NCI-H2107 treated with DMSO at 0.1 percent for 48 hours (cell line): ENCODE results near the gene CORO2B.
"Not testable (repeated sequence)": the region's sequence is repeated elsewhere in the genome, so short reads cannot be mapped to it uniquely, and the experiment has no call there.

Source experiments
- DNase-seq: peaks from one replicate; lab custom pipeline; 2025; ENCODE audit not compliant: unreplicated experiment; lab: John Stamatoyannopoulos, UW

Gene CORO2B

GRCh38 chr15:68667800-68668625 is 89.2 kb downstream of the CORO2B start:
- DNase-seq, result no peak

DNA sequence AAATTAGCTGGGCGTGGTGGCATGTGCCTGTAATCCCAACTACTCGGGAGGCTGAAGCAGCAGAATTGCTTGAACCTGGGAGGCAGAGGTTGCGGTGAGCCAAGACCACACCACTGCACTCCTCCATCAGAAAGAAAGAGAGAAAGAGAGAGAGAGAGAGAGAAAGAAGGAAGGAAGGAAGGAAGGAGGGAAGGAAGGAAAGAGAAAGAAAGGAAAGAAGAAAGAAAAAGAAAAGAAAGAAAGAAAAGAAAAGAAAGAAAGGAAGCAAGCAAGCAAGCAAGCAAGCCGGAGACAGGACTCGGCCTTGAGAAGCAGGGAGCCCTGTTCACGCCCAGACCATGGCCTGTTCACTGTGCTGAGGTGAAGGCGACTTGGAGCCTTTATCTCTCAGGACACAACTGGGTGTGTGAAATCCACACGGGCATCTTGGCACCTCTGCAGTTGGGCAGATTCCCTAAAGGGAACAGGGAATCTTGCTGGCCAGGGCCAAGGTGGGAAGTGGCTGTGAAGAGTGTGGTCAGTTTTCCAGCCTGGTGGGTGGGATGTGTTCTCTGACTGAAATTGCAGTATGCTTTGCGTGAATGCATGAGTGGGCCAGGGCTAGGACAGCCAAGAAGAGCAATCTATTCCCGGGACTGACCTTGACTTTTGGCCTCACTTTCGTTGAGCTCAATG is 90.3 kb downstream of the CORO2B start:
- DNase-seq, result no peak

GRCh38 chr15:68672251-68672650 is 93.5 kb downstream of the CORO2B start:
- no peak for DNase-seq

DNA sequence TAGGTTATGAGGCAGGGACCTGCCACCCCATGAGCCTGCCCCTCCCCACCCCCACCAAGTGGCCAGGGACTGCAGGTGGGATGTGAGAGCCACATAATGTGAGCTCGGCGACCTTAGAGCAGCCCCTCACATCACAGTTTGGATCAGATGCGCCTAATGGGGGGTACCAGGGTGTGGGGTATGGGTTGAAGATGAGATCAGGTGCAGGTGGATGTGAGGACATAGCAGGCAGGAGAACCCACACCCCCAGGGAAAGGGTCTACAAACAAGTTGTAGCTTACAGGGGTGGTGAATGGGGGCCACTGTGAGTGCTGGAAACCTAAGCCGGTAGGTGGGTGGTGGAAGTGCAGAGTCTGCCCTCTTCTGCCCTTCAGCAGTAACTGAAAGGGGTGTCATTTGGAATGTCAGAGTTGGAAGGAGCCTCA is 94.0 kb downstream of the CORO2B start:
- DNase-seq, result peak; percentile 8

GRCh38 chr15:68674975-68675374 is 96.2 kb downstream of the CORO2B start:
- DNase-seq, result no peak

DNA sequence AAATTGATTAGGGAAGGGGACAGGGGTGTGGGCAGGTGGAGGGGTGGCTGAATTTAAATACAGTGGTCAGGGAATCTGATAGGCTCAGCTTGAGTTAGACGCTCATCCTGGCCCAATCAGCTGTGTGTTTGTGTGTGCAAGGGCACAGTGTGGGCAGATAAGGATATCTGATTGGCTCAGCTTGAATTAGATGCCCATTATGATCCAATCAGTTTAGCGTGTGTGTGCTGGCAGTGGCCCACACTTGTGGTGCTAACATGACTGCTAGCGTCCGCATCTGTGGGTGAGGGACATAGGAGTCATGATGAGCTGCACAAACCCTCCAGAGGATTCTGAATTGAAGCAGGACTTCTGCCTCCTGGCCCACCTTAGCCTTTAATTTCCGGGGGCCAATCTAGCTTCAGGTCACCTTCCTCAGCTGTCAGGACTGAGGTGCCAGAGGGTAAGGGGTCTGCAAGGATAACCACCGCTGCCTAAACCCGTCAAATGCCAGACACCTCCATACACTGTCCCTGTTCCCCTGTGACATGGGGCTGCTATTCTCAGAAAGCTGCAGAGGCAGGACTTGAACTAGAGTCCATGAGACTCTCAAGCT is 97.3 kb downstream of the CORO2B start:
- DNase-seq, result no peak

DNA sequence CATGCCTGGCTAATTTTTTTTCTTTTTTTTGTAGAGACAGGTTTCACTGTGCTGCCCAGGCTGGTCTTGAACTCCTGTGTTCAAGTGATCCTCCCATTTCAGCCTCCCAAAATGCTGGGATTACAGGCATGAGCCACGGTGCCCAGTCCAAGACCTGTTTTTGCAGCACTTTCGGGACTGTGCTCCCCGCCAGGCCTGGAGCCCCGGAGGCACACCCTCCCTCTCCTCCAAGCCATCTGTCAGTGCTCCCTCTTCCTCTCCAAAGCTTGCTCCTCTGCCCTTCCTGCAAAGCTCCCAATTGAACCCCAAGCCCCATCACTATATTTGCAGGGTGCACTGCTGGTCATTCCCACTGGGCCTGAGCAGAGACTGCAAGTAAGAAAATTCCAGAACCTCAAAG is 98.1 kb downstream of the CORO2B start:
- no peak for DNase-seq

- no peak for DNase-seq
Observed at GRCh38 chr15:68677996-68678395, 99.2 kb downstream of the CORO2B start.

- peak; percentile 8 for DNase-seq
Observed at GRCh38 chr15:68678746-68679145, 100.0 kb downstream of the CORO2B start.

GRCh38 chr15:68679161-68679560 is 100.4 kb downstream of the CORO2B start:
- DNase-seq, result no peak

GRCh38 chr15:68679961-68680371 is 101.2 kb downstream of the CORO2B start:
- peak; percentile 51 for DNase-seq

GRCh38 chr15:68680756-68681155 is 102.0 kb downstream of the CORO2B start:
- DNase-seq, result not testable (repeated sequence)

DNA sequence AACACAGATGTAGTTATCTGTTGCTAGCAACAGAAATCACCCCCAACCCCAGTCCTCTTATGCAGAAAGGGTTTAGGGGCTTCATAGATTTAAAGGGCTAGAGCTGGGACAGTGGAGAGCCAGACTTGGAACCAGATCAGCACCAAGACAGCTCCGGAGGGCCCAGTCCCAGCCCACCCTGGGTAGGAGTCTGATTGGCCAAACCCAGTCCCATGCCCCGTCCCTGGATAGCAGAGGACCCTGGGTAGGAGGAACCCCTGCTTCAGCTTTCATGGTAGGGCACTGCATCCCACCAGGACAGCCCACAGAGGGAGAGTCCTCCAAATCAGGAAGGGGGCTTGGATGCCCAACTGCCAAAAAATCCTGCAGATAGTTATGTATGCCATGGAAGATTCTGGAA is 103.0 kb downstream of the CORO2B start:
- no peak for DNase-seq

- DNase-seq, result no peak
Observed at GRCh38 chr15:68682330-68682729, 103.5 kb downstream of the CORO2B start.

DNA sequence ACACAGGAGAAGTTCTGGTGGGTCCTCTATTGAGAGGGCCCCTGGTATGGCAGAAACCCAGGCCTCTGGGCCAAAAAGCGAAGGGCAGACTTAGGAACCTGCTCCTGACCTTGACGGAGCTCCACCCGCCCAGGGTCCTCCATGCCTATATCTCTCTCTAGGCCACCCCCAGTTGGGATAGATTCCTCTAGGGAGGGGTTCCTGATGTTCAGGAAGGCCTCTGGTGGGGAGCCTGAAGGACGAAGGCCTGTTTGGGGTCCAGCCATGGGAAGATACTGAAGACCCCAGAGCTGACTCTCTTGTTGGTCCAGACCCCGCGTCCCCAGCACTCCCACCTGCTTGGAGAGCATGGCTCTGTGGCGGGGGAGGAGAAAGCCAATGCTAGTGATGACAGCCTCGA is 104.2 kb downstream of the CORO2B start:
- DNase-seq, result no peak

GRCh38 chr15:68683551-68683950 is 104.8 kb downstream of the CORO2B start:
- no peak for DNase-seq

DNA sequence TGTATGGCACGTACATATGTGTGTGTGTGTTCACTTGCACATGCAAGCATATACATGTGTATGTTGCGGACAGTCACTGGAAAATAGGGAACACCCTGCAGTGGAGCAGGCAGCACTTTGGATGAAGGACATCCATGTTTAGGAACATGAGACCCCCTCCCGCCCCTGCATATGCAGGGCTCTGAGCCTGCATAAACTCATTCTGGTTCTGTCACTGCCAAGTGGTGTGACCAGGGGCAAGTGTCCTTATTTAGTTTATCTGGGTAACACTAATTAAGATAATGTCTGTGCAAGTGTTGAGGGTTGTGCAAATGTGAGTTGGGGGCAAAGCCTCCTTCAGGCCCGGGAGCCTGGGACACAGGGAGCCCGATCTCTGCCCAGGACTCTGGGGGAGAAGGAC is 105.7 kb downstream of the CORO2B start:
- DNase-seq, result no peak

DNA sequence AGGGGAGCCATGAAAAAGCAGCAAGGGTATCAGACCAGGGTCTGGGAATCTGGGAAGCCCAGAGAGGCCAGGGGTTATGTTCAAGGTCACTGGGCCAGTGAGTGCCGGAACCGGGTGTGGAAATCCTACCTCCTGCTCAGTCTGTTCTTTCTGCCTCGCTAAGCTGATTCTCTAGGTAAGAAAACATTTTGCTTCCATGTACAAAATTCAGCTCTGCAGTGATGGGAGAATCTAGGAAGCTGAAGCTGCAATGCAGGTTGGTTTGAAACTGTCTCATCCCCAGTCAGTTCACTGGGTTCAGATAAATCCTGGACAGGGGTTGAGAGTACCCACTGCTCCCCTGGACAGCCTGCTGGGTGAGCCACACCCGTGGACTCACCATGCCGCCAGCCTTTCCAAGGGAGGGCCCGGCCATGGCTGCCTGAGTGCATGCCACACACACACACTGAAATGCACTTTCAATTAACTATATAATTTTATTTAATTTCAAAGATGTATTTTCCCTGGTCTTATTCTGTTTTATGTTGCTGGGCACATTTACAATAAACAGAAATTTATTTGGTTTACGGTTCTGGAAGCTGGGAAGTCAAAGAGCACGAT is 108.4 kb downstream of the CORO2B start:
- no peak for DNase-seq

DNA sequence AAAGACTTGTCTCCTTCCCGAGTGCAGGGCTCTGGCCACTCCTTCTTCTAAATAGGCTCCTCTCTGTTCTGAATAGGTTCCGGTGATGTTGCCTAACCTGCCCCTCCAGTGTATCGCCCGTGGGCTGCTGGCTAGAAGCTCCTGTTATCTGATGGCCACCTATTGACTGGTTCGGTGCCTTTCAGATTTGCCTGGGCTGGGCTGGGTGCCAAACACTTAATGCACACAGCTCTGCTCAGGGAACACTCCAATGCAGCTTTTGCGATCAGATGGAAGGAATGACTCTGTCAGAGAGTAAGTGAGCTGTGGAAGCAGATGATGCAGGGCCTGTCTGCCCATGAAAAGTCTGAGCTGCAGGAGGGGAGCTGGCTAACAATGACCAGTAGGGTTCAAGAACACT is 112.9 kb downstream of the CORO2B start:
- peak; percentile 54 for DNase-seq

- DNase-seq, result no peak
Observed at GRCh38 chr15:68693071-68693470, 114.3 kb downstream of the CORO2B start.

GRCh38 chr15:68694111-68694510 is 115.3 kb downstream of the CORO2B start:
- DNase-seq, result no peak
